Small intestine (tissue), 7 donors: ENCODE results near the gene FAM222B. TPM values are rescaled to one million over a fixed set of nuclear protein-coding genes. Genes with fewer than 3 reads are reported as not detected.
A peak's percentile ranks its signal among the peaks of the same experiment; 100 is the strongest.
"Not testable (repeated sequence)": the region's sequence is repeated elsewhere in the genome, so short reads cannot be mapped to it uniquely, and the experiment has no call there.

ENCODE experiments used
- DNase-seq, 2 donors: peaks; one replicate each; pipeline versions ENCODE4 v3.0.0 to v3.0.0-alpha.2; 2013
- FAIRE-seq: peaks from 2 replicates; lab custom pipeline; 2012; peaks lifted over from hg19 to GRCh38; lab: Jason Lieb, UNC
- H3K27ac ChIP-seq, 3 donors: one replicate each; pipeline ENCODE4 v1.5.1; 2013; ENCODE audit warnings: low read length in 2 of 3, mild to moderate bottlenecking in 2 of 3, control low read depth in 1 of 3, inconsistent platforms in 1 of 3, low read depth in 1 of 3, moderate library complexity in 1 of 3
- H3K27me3 ChIP-seq, 3 donors: one replicate each; pipeline ENCODE4 v1.6.1; 2013; ENCODE audit warnings: low read length in 3 of 3, inconsistent platforms in 1 of 3; ENCODE audit not compliant: control insufficient read depth in 3 of 3, insufficient read depth in 3 of 3
- H3K36me3 ChIP-seq, 3 donors: one replicate each; pipeline ENCODE4 v1.6.1; 2013; ENCODE audit warnings: low read length in 3 of 3, inconsistent platforms in 1 of 3, low read depth in 1 of 3, mild to moderate bottlenecking in 1 of 3, moderate library complexity in 1 of 3; ENCODE audit not compliant: control insufficient read depth in 3 of 3, insufficient read depth in 2 of 3
- H3K4me1 ChIP-seq, 3 donors: one replicate each; pipeline ENCODE4 v1.6.1; 2013; ENCODE audit warnings: low read length in 2 of 3, inconsistent platforms in 1 of 3, low read depth in 1 of 3, mild to moderate bottlenecking in 1 of 3, moderate library complexity in 1 of 3; ENCODE audit not compliant: control insufficient read depth in 3 of 3, insufficient read depth in 2 of 3
- H3K4me3 ChIP-seq, 3 donors: one replicate each; pipeline ENCODE4 v1.5.1; 2013; ENCODE audit warnings: low read length in 3 of 3, control low read depth in 1 of 3, inconsistent platforms in 1 of 3, low read depth in 1 of 3, mild to moderate bottlenecking in 1 of 3, moderate library complexity in 1 of 3
- H3K9me3 ChIP-seq, 2 donors: one replicate each; pipeline ENCODE4 v1.6.1; 2013; ENCODE audit warnings: low read depth in 1 of 2, low read length in 1 of 2; ENCODE audit not compliant: control insufficient read depth in 2 of 2, insufficient read depth in 1 of 2
- WGBS, 3 donors: extraction: QIAGEN DNeasy Blood & Tissue Kit; methylation state at CpG; one replicate each; pipeline ENCODE4 v1.1.7; 2013; 5-methylcytosine and 5-hydroxymethylcytosine counted together
- polyA plus RNA-seq, 4 donors: library from polyadenylated mRNA; stranded (reverse) in 3 of 4; unstranded in 1 of 4; fragments of 200-250 nt in 3 of 4; fragments of 120-200 nt in 1 of 4; gene quantifications; one replicate each; pipeline versions ENCODE4 v1.2.1 to v1.2.3, GENCODE V29; 2013
- donor health status: healthy with polysubstance abuse.
- donor health status: control.
- donor health status: control.
- donor health status: Bipolar disorder and iron deficiency.
- donor health status: healthy.

Gene FAM222B
- polyA plus RNA-seq, 4 donors = 9.7 to 28.1 (median 13.4) TPM

GRCh38 chr17:28720997-28721329 is 121.6 kb downstream of the FAM222B start:
- H3K9me3 ChIP-seq, FAIRE-seq, H3K27ac ChIP-seq, H3K27me3 ChIP-seq, DNase-seq: not testable (repeated sequence)
- H3K4me3 ChIP-seq = peak overlapping the region; percentile 58 to 93 (median 85)
- peaks cover 5 to 46% (median 11%) of the 10 kb centered on the region in 3 donors for H3K36me3 ChIP-seq
- H3K4me1 ChIP-seq = peaks cover 0 to 56% (median 2%) of the 10 kb centered on the region in 3 donors
- WGBS, 3 donors = 6 to 22% (median 10%) methylated on average over 19 of the region's 19 CpGs

GRCh38 chr17:28720247-28720996 is 122.2 kb downstream of the FAM222B start:
- Histone ChIP-seq H3K27ac (peak overlapping the region; percentile 58 to 95 (median 88)), H3K27me3 (peaks cover 0 to 5% (median 3%) of the 10 kb centered on the region in 3 donors), H3K9me3 (no peaks in the 10 kb centered on the region), H3K36me3 (peaks cover 5 to 51% (median 11%) of the 10 kb centered on the region in 3 donors), H3K4me1 (peaks cover 0 to 53% (median 2%) of the 10 kb centered on the region in 3 donors), H3K4me3 (peak overlapping the region; percentile 58 to 93 (median 85))
- DNase-seq = peak in 1 of 2 donors; percentile 46
- WGBS, 3 donors = 0 to 2% (median 1%) methylated on average over 24 to 29 of the region's 30 CpGs
- FAIRE-seq = no peak

GRCh38 chr17:28719021-28719433 is 123.6 kb downstream of the FAM222B start:
- Histone ChIP-seq H3K9me3 (no peaks in the 10 kb centered on the region), H3K27ac (peak overlapping the region; percentile 43 to 95 (median 88)), H3K4me3 (peak overlapping the region in 2 of 3 donors; percentile 85 to 93), H3K36me3 (peaks cover 4 to 51% (median 11%) of the 10 kb centered on the region in 3 donors), H3K4me1 (peaks cover 0 to 48% (median 2%) of the 10 kb centered on the region in 3 donors), H3K27me3 (peaks cover 0 to 5% (median 3%) of the 10 kb centered on the region in 3 donors)
- no peak for DNase-seq
- 17 to 30% (median 28%) methylated on average over 18 of the region's 18 CpGs for WGBS, 3 donors
- no peak for FAIRE-seq

- H3K27ac ChIP-seq = peak overlapping the region in 2 of 3 donors; percentile 88 to 95
- FAIRE-seq = no peak
- H3K36me3 ChIP-seq = peaks cover 4 to 55% (median 8%) of the 10 kb centered on the region in 3 donors
- no peak for DNase-seq
- H3K4me1 ChIP-seq = peaks cover 0 to 48% (median 2%) of the 10 kb centered on the region in 3 donors
- WGBS, 3 donors = 44 to 65% (median 61%) methylated on average over 18 of the region's 18 CpGs
- peak overlapping the region in 1 of 3 donors; percentile 75 for H3K4me3 ChIP-seq
- peaks cover 0 to 5% (median 3%) of the 10 kb centered on the region in 3 donors for H3K27me3 ChIP-seq
- no peaks in the 10 kb centered on the region for H3K9me3 ChIP-seq
Measured at GRCh38 chr17:28718333-28719020, 124.1 kb downstream of the FAM222B start.

- Histone ChIP-seq H3K9me3 (no peaks in the 10 kb centered on the region), H3K27me3 (peaks cover 0 to 5% (median 3%) of the 10 kb centered on the region in 3 donors), H3K4me3 (peak within 1 kb of the TSS; percentile 16 to 75 (median 26)), H3K4me1 (peaks cover 0 to 44% (median 2%) of the 10 kb centered on the region in 3 donors), H3K36me3 (peaks cover 0 to 52% (median 3%) of the 10 kb centered on the region in 3 donors), H3K27ac (peak within 1 kb of the TSS in 2 of 3 donors; percentile 88 to 95)
- 9 to 24% (median 18%) methylated on average over 35 to 60 of the region's 60 CpGs for WGBS, 3 donors
- peak in 1 of 2 donors; percentile 85 for DNase-seq
- FAIRE-seq = no peak
Measured at GRCh38 chr17:28717578-28718332, 124.8 kb downstream of the FAM222B start, which contains the start of gene RAB34. TSS of gene RAB34 (minus strand) at chr17:28717868. CDS start at chr17:28717266, 602 bp downstream.

- peak overlapping the region in 2 of 3 donors; percentile 88 to 95 for H3K27ac ChIP-seq
- peak in 1 of 2 donors; percentile 64 for DNase-seq
- WGBS, 3 donors = 24 to 38% (median 34%) methylated on average over 63 of the region's 63 CpGs
Measured at GRCh38 chr17:28716740-28717577, 125.6 kb downstream of the FAM222B start.

GRCh38 chr17:28715217-28715616 is 127.4 kb downstream of the FAM222B start:
- Histone ChIP-seq H3K4me3 (no peak overlapping the region), H3K36me3 (peaks cover 0 to 33% (median 0%) of the 10 kb centered on the region in 3 donors), H3K4me1 (peaks cover 0 to 41% (median 2%) of the 10 kb centered on the region in 3 donors), H3K9me3 (no peaks in the 10 kb centered on the region), H3K27me3 (peaks cover 0 to 5% (median 3%) of the 10 kb centered on the region in 3 donors), H3K27ac (no peak overlapping the region)
- DNase-seq (no peak), FAIRE-seq (no peak)
- WGBS, 3 donors = 85 to 98% (median 86%) methylated on average over 2 of the region's 2 CpGs

More at GRCh38 chr17:28716740-28717577, 125.6 kb downstream of the FAM222B start:
- H3K36me3 ChIP-seq = peaks cover 0 to 47% (median 3%) of the 10 kb centered on the region in 3 donors
- H3K9me3 ChIP-seq = no peaks in the 10 kb centered on the region
- H3K4me1 ChIP-seq = peaks cover 2 to 39% (median 2%) of the 10 kb centered on the region in 3 donors
- no peak for FAIRE-seq
- H3K27me3 ChIP-seq = peaks cover 0 to 5% (median 3%) of the 10 kb centered on the region in 3 donors
- peak overlapping the region; percentile 16 to 75 (median 26) for H3K4me3 ChIP-seq
